ENCODE measurements around the gene EPHB1.
"Not testable (repeated sequence)": the region's sequence is repeated elsewhere in the genome, so short reads cannot be mapped to it uniquely, and the experiment has no call there.

EPHB1 gene

GRCh38 chr3:134965865-134966481 is 170.9 kb downstream of the EPHB1 start:
- DNase-seq = no peak

- no peak for DNase-seq
Observed at GRCh38 chr3:134970895-134971294, 175.8 kb downstream of the EPHB1 start.

- DNase-seq = no peak
Observed at GRCh38 chr3:134971306-134971705, 176.2 kb downstream of the EPHB1 start.

- DNase-seq = not testable (repeated sequence)
Observed at GRCh38 chr3:134971907-134972306, 176.8 kb downstream of the EPHB1 start.

- no peak for DNase-seq
Observed at GRCh38 chr3:134972836-134973455, 177.9 kb downstream of the EPHB1 start.

GRCh38 chr3:134974624-134975023 is 179.6 kb downstream of the EPHB1 start:
- peak; percentile 99 for DNase-seq

- peak; percentile 15 for DNase-seq
Observed at GRCh38 chr3:134976948-134977347, 181.9 kb downstream of the EPHB1 start.

GRCh38 chr3:134978658-134979057 is 183.6 kb downstream of the EPHB1 start:
- DNase-seq = no peak

- no peak for DNase-seq
Observed at GRCh38 chr3:134985864-134986715, 191.0 kb downstream of the EPHB1 start.

- no peak for DNase-seq
Observed at GRCh38 chr3:134988666-134989065, 193.6 kb downstream of the EPHB1 start.

GRCh38 chr3:134991003-134991402 is 195.9 kb downstream of the EPHB1 start:
- no peak for DNase-seq

- no peak for DNase-seq
Observed at GRCh38 chr3:134991472-134992010, 196.5 kb downstream of the EPHB1 start.

GRCh38 chr3:134992180-134992579 is 197.1 kb downstream of the EPHB1 start:
- no peak for DNase-seq

GRCh38 chr3:134992586-134992985 is 197.5 kb downstream of the EPHB1 start:
- no peak for DNase-seq

- DNase-seq = no peak
Observed at GRCh38 chr3:134993011-134993410, 198.0 kb downstream of the EPHB1 start.

GRCh38 chr3:134998158-134998557 is 203.1 kb downstream of the EPHB1 start:
- no peak for DNase-seq

- no peak for DNase-seq
Observed at GRCh38 chr3:134998855-134999254, 203.8 kb downstream of the EPHB1 start.

GRCh38 chr3:135000465-135000864 is 205.4 kb downstream of the EPHB1 start:
- DNase-seq = peak; percentile 87

GRCh38 chr3:135005616-135006015 is 210.6 kb downstream of the EPHB1 start:
- not testable (repeated sequence) for DNase-seq

- DNase-seq = no peak
Observed at GRCh38 chr3:135007607-135008006, 212.5 kb downstream of the EPHB1 start.

- no peak for DNase-seq
Observed at GRCh38 chr3:135008326-135008725, 213.3 kb downstream of the EPHB1 start.

- DNase-seq = no peak
Observed at GRCh38 chr3:135009014-135009413, 214.0 kb downstream of the EPHB1 start.

GRCh38 chr3:135012101-135012500 is 217.0 kb downstream of the EPHB1 start:
- DNase-seq = no peak

GRCh38 chr3:135013206-135013605 is 218.1 kb downstream of the EPHB1 start:
- DNase-seq = no peak
